HG03066 (cell line): ENCODE measurements around the gene HMG20B.

Experiments
- ATAC-seq: cut with Tn5 transposase; IDR thresholded peaks from one replicate; pipeline ENCODE4 v1.9.1; 2021; ENCODE audit warnings: low read depth; ENCODE audit not compliant: unreplicated experiment

Gene HMG20B

DNA sequence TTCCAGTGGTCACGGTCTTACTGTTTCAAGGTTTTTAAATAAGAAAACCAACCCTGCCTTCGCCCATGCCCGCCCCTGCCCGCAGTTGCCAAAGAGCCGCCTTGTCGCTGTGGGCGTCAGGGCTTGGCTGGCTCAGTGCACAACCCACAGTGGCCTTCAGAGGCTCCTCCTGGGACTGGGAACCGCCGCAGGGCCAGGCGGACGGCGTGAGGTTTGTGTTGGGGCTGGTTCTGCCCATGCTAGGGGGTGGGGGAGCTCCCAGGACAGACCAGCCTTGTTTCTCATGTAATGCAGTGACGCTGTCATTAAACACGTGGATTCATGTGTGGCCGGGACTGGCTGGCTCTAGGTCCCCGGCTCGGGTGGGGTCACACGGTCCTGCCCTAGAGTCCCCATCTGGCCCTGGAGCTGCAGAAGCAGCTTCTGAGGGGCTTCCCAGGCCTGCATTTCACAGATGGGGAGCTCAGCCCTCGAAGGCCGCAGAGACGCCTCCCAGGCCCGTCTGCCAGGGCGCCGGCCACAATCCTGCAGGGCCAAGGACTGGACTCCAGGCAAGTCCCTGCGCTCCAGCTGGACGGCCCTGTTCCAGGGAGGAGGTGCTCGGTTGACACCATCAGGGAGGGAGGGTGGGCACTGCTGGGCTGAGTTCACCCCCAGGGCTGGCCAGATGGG, 36.2 kb upstream of the HMG20B start:
- no peak for ATAC-seq

DNA sequence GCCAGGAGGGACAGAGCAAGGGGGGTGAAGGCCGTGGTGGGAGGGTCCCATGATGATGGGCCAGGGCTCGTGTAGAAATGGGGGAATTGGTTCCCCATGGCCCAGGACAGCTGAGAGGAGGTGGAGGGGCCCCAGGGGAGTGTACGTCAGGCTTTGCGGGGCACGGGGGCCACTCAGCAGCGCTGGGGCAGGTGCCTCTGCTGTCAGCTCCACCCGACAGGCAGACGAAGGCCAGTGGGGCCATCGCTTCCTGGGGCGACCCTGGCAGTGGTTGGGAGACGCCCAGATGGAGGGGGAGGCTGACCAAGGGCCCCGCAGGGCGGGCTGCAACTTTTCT, 35.7 kb upstream of the HMG20B start:
- no peak for ATAC-seq

DNA sequence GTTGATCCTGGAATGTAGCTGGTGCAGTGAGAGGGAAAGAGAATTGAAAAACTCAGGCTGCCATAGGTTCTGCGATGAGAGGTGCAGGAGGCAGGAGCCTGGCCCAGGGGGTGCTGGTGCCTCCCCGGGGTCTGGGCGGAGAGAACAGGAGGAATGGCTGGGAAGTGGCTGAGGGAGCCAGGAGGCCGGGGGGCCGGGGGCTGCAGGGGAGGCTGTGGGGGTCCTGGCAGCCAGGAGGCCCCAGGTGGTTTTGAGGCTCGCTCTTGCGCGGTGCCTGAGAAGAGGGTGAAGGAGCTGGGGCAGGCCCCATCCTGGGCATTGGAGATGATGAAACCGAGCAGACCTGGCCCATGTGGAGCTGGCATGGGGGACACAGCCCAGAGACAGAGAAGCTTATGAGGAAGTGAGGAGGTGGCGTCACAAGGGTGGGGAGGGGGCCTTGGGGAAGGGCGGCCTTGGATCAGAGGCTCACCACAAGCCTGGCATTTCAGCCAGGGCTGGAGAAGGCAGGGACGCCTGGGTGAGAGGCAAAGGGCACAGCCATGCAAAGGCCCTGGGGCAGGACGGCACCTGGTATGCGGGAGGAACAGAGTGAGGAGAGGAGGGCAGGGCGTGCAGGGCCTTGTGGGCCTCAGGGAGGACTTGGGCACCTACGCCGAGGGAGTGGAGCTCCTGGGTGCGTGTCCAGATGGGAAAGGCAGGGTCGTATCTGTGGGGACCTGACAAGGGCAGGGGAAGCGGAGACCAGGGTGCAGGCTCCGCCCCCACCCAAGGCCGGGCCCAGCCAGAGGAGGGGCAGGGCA, 35.1 kb upstream of the HMG20B start:
- ATAC-seq, result no peak

DNA sequence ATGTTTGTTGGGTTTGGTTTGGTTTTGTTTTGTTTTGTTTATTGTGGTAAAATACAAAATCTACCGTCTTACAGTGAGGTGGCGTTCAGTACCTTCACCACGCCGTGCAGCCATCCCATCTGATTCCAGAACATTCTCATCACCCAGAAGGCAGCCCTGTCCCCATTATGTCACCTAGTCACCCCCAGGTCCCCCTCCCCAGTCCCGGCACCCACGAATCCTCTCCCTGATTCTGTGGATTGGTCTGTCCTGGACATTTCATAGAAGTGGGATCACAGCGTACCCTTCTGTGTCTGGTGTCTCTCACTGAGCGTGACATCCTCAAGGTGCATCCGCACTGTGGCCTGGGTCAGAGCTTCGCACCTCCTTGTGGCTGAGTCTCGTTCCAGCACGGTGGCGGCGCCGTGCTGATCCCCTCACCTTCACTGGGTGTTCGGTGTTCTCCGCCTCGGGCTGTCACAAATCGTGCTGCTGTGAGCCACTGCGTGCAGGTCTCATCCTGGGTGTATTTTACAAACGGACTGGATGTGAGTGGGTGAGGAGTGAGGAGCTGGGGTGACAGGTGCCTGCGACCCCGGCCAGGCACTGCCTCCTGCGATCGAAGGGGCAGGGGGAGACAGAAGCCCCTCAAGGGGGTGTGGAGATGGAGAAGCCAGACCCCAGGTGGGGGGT, 34.4 kb upstream of the HMG20B start:
- no peak for ATAC-seq

DNA sequence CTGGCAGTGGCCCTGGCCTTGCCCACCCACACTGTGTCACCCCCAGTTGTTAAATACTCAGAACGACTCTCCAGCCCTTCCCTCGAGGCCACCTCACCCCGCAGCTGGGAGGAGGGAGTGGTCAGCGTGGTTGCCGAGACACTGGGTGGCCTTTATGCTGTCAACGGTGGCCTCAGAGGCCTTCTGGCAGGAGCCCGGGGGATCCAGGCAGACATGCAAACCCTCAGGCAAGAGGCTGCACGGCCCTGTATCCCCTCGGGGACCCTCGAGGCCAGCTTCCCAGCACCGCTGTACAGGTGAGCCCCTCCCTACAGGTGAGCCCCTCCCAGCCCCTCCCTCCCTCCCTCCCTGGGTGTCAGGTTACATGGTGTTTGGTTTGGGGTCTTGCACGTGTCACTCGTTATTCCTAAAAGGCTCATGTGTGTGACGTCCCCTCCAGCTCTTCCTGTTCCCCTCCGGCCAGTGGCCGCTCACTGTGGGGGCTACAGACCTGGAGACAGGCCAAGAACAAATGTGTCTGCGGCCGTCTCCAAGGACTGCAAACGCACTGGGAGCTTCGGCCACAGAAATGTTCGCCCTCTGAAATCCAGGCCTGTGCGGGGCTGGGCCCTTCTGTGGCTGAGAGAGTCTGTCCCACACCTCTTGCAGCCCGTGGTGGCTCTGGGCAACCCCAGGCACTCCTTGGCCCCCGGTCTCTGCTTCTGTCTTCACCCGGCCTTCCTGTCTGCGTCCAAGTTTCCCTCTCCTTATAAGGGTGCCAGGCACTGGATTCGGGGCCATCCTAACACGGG, 33.6 kb upstream of the HMG20B start, which contains the start of gene TEKTIP1:
Gene TEKTIP1, plus strand, starts transcription at position 210 of the 791 bp plus-strand sequence. Its CDS starts 4 bp downstream, at position 214.
- ATAC-seq, result no peak

DNA sequence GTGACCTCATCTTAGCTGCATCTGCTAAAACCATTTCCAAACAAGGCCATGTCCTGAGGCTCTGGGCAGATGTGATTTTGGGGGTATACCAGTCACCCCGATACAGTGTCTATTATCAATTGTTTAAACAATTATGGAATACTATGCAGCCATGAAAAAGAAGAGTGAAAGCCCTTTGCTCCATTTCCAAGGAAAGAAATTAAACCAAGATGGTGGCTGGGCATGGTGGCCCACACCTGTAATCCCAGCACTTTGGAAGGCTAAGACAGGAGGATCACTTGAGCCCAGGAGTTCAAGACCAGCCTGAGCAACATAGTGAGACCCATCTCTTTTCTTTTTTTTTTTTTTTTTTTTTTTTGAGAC, 33.0 kb upstream of the HMG20B start:
- ATAC-seq, result no peak

DNA sequence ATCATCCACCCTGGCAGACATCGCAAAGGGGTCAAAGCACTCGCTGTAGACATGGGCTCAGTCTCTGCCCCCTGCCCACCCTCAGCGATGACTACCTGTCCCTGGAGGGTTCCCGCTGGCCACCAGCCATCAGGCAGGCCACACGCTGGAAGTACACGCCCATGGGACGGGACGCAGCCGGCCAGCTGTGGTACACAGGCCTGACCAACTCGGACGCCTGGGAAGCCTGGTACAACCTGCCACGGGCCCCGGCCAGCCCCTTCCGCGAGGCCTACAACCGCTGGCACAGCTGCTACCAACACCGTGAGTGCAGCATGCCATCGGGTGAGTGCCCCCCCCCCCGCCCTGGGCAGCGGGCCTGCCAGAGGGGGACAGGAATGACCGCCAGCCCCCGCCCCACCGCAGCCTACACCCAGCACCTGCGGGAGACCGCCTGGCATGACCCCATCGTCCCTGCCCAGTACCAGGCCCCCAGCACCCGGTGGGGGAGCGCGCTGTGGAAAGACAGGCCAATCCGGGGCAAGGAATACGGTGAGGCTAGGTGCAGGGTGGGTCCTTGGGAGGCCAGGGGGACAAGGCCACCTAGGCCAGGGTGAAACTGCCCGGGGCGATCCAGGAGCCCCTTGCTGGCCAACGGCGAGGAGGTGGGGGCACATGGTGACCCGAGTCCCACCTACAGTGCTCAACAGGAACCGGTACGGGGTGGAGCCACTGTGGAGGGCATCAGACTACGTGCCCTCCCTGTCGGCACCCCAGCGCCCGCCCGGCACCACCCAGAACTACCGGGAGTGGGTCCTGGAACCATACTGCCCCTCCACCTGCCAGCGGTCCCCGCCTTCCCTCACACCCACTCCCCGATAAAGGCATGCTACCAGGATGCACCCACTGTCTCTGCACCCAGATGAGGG, 29.3 kb upstream of the HMG20B start:
- no peak for ATAC-seq

DNA sequence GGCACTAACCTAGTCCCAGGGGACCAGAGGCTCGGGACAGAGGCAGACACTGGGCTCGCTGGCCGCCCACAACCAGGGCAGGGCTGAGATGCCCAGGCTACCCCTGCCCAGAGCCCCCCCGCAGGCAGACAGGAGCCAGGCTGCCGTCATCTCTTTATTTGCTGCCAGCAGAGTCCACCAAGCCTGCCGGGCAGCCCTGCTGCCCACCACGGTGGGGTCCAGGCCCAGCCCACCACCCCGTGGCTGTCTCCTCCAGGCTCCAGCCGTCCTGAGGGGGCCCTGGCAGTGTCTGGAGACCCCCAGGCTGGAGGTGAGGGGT, 28.7 kb upstream of the HMG20B start:
- ATAC-seq, result no peak

DNA sequence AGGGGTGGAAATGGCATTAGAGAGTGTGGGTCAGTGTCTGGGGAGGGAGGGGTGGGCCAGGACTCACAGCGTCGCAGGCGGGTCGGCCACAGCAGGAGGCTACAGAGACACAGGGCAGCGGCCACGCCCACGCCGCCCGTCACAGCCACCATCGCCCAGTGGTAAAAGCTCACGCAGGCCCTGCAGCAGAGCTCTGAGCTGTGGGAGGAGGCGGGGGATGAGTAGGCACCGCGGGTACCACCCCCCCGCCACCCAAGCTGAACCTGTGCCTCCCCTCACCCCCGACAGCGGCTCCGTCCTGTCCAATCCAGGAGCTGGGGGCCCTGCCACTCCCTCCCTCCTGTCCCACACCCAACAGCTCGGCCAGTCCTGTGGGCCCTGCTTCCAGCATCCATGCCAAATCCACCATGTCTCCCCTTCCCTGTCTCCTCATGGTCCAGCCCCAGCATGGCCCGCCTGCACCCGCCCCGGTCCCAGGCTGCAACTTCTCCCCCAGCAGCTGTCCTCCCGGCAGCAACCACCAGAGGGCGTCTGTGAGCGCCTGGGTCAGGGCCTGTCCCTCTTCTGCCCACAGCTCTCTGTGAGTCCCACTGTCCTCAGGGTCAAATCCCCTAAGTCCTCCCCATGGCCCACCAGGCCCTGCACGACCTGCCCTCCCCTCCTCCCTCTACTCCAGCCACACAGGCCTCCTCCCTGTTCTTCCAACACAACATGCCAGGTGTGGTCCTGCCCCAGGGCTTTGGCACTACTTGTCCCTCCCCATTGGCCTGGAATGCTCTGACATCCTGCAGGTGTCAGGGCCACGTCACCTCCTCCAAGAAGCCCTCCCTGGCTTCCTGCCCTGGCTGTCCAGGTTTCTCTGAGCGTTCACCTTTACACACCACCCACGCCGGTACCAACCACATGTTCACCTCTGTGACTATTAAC, 27.7 kb upstream of the HMG20B start:
- ATAC-seq, result no peak

DNA sequence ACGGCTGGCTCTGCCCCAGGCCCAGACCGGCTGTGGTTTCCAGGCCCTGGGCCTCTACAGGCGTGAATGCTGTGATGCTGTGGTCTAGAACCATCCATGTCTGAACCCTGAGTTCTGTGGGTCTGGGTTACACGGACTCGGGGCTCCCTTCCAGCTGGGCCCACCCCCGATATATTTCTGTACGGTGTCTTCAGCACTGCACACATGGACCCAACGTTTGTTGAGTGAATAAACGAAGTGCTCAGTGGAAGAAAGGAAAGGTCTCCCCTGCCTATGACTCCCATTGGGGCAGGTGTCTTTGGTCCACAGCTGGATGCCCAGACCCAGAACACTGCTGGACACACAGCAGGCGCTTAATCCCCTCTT, 27.1 kb upstream of the HMG20B start:
- ATAC-seq, result no peak

DNA sequence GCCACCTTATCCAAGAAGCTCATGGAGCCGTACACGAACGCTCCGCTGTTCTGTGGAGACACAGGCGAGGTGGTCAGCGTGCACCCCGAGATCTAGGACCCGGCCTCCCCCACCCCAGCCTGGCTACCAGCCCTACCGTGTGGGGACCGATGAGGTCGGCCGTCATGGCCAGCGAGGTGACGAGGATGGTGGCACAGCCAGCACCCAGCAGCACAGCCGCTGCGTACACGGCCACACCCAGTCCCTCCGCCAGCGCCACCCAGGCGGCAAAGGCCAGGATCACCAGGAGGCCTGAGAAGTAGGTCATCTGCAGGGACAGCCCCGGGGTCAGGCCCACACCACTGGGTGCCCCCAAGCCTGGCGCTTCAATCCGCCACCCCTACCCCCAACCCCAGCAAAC, 26.6 kb upstream of the HMG20B start:
- no peak for ATAC-seq

DNA sequence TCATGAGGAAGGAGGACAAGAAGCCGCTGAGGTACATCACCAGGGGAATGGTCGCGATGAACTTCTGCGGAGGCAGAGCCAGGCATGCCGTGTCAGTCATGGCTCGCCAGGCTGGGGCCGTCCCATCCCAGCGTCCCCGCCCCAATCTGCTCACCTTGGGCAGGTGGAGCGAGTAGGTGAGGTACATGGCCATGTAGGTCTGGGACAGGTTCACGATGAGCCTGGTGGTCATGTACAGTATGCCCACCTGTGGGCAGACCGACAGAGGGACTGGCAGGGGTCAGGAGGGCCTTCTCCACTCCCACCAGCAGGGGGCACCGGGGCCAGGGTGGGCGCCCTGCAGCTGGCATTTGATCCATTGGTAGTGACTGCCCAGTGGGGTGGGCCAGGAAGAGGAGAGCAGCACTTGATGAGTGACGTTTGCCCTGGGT, 25.4 kb upstream of the HMG20B start:
- ATAC-seq, result no peak

DNA sequence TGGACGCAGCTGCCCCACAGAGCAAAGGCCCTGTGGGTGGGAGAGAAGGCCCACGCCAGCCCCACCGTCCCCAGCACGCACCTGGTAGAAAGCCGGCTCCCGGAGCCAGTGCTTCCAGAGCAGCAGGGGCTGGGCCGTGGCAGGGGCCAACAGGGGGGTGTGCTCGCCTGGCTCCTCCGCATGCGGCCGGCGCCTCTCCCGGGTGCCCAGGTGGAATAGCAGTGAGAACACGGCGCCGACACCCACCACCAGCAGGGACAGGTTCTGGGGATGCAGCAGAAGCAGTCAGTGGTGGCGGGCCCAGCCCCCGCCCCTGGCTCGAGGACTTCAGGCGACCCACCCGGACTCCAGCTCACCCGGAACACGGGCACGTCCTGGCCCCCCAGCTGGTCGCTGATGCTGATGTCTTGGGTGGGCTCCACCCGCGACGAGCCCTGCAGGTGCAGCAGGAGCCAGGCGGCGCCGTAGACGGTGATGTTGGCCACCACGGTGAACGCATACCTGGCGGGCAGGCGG, 24.9 kb upstream of the HMG20B start:
- no peak for ATAC-seq

DNA sequence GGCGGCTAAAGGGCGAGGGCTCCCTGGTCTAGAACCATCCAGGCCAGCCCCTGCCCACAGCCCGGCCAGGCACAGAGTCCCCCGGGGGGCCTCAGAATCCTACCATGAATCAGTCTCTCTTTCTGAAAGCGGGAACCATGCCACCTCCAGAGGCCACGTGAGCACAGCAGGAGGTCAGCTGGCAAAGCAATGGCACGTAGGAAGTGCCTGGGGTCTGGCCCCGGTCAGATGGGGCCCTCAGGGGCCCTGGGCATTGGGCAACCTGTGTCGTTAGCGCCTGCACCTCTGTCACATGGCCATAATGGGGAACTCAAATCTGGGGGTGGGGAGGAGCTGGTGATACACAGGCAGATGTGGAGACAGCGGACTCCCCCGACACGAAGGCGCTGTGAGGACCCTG, 24.1 kb upstream of the HMG20B start:
- no peak for ATAC-seq

DNA sequence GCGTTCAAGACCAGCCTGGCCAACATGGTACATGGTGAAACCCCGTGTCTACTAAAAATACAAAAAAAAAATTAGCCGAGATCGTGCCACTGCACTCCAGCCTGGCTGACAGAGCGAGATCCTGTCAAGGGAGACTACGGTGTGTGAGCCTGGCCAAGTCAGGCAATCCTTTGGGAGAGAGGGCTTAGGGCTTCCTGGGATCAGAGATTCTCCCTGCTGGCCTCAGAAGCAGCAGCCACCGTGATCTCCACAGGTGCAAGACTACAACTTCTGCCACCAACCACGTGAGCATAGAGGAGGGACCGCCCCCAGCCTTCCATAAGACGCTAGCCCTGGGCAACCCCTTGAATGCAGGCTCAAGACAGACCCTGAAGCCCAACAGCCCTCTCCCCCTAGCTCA, 22.9 kb upstream of the HMG20B start:
- no peak for ATAC-seq

DNA sequence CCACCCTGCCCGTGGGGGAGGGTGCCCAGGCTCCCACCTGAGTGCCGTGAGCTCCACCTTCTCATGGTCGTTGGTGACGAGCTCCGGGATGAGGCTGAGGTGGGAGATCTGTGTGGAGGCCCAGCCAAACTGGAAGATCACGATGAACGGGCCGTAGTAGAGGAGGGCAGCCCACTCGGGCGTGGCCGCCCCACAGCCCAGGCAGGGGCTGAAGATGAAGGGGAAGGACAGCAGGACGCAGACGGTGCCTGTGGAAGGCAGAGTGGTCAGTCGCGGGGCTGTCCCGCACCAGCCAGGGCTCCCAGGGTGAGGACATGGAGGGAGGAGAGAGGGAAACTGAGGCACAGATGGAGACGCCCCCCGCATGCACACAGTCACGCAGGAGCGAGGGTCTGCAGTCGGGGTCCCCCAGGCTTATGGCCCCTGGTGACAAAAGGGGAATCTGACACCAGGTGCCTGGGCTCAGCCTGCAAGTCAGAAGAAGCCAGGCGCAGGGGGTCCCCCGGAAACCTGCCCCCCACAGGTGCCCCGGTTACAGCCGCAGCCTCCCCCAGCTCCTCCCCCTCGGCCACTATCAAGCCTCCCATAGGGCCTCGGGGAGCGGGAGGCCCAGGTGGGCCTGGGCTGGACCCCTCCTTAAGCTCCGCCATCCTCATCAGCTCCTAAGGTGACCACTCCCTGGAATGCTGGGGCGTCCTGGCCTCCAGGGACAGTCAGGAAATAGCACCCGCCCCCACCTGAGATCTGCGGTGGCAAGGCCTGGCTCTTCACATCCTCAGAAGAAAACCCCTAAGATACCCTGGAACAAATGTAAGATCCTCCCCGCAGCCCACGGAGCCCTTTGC, 21.6 kb upstream of the HMG20B start:
- no peak for ATAC-seq

DNA sequence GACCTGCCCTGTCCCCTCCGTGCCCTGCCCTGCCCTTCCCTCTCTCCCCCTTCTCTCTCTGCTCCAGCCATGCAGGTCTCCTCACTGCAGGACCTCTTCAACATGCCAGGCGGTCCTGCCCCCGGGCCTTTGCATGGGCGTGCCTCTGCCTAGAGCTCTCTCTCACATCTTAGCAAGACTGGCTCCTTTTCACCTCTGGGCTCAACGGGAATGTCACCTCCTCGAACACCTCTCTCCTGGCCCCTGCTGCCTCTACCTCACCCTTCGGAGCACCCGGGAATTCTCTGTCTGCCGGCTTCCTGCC, 21.0 kb upstream of the HMG20B start:
- ATAC-seq, result no peak
